ENCODE data around the gene ANKS6.
A peak's percentile ranks its signal among the peaks of the same experiment; 100 is the strongest.

The ANKS6 gene

GRCh38 chr9:98790842-98791607 lies 5.3 kb downstream of the ANKS6 start:
- DNase-seq, result peak; percentile 87

GRCh38 chr9:98790134-98790841 lies 6.1 kb downstream of the ANKS6 start:
- DNase-seq, result no peak

GRCh38 chr9:98789483-98790133 lies 6.7 kb downstream of the ANKS6 start:
- no peak for DNase-seq

- no peak for DNase-seq
Measured at GRCh38 chr9:98787766-98788335, 8.5 kb downstream of the ANKS6 start.

DNA sequence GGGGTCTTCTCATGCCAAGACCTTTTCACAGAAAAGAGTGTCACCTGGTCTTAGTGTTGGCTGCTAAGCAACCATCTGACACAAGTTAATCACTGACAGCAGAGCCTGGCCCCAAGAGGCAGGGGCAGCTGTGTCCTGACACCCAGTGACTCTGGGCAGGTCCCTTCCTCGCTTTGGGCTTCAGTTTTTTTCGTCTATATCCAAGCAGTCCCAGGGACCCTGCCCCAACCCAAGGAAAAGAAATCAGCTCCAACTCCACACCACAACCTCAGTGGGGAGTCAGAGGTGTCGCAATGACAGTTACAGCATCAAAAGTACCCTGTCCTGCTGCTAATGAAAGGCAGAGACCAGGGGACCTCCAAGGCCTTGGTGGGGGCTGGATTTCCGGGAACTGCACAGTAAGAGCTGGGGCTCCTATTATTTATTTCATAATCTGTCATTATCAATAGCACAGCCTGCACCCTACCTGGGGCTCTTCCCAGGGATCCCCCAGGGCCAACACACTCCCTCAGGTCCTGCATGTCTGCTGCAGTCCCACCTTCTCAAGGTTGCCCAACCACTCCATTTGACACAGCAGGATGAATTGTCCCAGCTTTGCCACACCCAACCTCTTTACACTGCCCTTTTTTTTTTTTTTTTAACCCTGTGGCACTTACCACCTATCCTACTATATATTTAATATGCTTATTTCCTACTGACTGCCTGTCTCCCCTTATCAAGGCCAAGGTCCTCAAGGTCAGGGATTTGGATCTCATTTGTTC lies 9.4 kb downstream of the ANKS6 start:
- no peak for DNase-seq

DNA sequence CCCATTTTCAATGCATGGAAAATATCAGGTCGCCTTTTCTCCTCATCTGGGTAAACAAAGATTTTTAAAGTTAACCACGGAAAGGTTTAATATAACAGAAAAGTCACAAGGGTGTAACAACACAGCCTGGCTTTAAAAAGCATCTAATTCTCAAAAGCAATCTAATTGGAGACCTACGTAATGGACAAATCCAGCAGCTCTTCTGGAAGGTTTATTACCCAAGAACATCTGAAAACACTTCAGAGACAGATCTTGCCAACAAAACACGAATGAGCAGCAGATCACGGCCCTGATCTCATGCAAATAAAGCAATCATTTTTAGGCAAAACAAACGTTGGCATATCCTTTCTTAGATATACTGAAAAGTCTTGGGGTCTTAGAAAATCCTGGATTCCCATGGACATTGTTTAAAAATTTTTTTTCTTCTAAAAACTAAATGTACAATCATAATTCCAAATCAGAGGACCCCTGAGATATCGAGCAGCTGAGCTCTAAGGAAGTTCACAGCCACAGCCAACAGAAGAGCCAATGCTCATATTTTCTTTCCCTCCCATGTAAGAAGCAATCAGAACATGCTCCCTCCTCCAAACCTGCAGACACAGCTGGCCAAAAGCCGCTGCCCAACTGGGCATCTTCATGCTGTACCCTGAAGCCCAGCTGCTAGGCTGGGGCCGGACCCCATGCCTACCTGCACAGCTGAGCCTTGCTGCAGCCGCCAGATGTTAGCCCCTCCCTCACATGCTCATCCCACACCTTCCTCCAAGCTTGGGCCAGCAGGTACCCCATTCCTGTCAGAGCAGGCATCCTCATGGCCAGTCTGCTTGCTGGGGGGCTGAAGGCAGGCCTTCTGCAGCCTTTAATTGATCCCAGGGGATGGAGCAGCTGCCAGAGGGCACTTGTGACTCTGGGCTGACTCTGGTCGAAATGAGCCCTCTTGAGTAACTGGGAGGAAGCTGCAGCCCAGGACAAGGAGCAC lies 11.2 kb downstream of the ANKS6 start:
- no peak for DNase-seq

- peak; percentile 68 for DNase-seq
Measured at GRCh38 chr9:98783518-98784226, 12.7 kb downstream of the ANKS6 start.

DNA sequence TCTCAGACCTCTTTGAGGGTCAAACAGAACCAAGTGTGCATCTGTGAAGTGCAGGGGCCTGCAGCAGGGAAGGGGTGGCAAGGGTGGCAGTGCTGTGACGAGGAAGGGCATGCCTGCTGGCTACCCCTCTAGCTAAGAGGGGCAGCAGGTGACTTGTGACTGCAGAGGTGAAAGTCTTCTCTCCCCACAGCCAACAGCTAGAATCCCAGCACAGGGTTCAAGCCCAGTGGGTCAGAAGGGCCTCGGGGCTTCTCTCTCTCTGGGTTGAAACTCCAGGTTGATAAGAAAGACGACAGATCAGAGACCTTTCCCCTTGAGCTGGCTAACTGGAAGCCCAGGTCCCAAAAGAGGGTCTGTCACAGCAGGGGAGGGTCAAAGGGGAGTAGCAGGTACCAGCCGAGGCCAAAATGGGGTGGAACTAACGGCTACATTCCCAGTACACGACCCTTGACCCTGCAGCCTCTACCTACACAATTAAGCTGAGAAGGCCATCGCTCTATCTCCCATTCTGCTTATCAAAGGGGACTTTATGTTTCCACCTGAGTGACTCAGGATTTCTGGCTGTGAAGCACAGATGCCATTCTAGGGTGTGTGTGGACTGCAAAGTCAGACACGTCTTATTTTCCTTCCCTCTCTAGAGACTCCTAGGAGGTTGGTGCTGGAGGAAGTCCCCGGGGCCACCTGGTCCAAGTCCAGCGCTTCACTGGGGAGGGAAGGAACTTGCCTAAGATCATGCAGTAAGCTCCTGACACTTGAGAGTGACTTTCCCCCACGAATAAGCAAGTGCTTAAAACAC lies 14.6 kb downstream of the ANKS6 start:
- DNase-seq, result no peak

DNA sequence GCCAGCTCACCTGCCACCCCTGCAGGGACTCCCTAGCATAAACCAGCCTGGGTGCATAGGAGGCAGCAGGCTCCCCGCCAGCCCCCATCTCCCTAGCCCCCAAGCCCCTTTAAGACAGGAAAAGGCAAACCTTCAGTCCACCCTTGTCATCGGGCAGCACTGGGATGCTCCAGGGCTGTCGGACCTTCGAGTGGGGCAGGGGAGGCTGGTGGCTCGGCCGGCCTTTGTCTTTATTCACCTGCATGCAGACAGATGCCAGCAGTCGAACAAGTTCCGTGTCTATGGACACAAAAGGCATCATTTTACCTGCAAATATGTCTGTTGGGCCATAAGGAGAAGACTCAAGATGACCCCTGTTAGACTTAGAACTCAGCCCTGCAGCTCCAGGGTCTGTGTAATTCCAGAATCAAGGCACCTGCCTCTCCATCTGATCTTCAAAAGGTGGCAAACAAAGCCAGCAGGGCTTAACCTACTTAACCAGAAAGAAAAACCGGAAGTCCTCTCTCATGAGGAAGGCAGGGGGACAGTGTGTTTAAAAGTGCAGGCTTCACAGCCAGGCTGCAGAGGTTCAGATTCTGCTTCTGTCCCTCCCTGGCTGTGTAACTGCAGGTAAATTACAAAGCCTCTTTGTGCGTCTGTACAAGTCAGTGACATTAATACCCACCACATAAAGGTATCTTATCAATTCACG lies 16.2 kb downstream of the ANKS6 start:
- no peak for DNase-seq

- DNase-seq, result no peak
Measured at GRCh38 chr9:98778711-98779530, 17.4 kb downstream of the ANKS6 start.

DNA sequence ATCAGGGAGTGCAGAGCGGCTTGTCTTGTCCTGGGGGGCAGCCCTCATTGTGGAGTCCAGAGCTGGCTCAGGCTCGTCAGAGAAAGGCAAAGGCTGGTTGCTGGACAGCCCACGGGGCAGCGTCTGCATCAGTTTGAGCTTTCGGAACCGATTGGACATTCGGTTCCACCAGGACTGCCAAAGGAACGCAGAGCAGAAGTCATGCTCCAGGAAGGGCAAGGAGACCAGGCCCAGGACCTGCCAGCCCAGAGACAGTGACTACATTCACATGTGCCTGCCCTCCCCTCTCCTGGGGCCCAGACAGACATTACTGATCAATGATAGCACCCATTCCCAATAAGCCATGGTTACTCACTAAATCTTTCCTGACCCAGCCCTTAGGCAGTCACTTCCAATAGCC lies 18.1 kb downstream of the ANKS6 start:
- no peak for DNase-seq

DNA sequence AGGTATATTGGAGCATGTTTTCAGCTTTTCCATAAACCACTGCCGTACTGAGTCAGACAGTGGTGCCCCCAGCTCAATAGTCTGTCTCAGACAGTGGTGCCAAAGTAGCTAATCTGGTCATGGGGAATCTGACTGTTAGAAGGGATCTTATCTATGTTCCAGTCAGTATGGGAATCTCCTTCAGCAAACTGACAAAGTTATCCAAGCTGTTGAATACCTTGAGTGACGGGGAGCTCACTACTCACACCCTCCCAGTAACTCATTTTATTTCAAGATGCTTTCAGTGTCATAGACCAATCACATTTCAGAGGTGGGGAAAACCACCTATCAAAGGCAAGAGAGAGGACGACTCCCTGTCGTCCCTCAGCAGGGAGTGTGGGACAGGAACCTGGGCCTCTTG lies 18.7 kb downstream of the ANKS6 start:
- no peak for DNase-seq

- DNase-seq, result peak; percentile 51
Measured at GRCh38 chr9:98775831-98776441, 20.4 kb downstream of the ANKS6 start.

DNA sequence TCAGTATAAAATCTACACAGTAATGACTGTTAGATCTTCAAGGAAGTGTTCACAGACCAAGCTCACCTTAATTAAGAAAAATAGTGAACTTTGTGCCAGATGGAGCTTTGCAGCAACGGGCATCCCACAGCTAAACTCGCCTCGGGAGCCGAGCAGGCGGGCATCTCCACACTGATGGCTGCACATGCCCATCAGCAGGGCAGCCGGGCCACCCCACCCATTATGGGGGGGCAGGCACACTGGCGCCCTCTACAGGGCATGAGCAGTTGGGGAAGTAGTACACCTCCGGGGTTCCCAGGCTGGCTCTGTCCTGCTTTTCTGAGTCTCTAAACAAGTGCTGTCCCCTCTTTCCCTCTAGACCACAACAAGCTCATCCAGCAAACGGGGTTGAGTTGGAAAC lies 21.6 kb downstream of the ANKS6 start:
- no peak for DNase-seq

- DNase-seq, result no peak
Measured at GRCh38 chr9:98773721-98774120, 22.6 kb downstream of the ANKS6 start.

GRCh38 chr9:98772364-98773155 lies 23.8 kb downstream of the ANKS6 start:
- DNase-seq, result no peak

DNA sequence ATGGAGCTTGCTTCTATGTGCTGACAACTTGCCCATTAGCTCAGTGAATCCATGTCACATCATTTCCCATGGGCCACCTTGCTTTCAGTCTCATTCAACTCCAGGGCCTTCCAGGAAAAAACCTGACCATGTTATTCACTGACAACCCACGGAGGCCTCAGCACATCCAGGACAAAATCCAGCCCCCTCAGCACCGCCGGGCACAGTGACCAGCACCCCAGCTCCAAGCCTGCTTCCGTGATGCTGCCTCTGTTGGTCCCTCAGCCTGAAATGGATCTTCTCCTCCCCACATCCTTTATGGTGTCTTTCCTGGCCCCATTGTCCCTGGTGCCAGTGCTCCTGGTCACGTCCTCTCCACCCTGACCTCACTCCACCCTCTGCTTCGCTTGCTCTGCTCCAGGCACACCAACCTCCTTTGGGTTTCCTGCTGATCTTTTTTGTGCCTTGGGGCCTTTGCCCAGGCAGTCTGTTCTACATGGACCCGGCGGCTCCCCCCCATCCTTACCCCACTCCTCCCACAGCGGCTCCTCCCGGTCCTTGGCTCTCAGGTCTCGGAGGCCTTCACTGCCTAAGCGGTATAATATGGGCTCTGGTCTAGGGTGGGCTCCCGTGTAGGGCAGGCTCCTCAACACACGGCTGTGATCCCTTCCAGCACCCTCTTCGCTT lies 25.0 kb downstream of the ANKS6 start:
- no peak for DNase-seq
